Renal pelvis (tissue), 4 donors: ENCODE measurements around the gene LIX1L. TPM values are rescaled to one million over a fixed set of nuclear protein-coding genes. Genes with fewer than 3 reads are reported as not detected.
A peak's percentile ranks its signal among the peaks of the same experiment; 100 is the strongest.

Experiments used
- DNase-seq: peaks from one replicate; pipeline ENCODE4 v3.0.0-alpha.2; 2013
- polyA plus RNA-seq, 3 donors: library from polyadenylated mRNA; unstranded; fragments of 120-200 nt; gene quantifications; one replicate each; pipeline ENCODE4 v1.2.1, GENCODE V29; 2013; ENCODE audit not compliant: insufficient read length in 3 of 3

The LIX1L gene
- polyA plus RNA-seq, 3 donors, result 21.5 to 22.8 (median 22.0) TPM

- DNase-seq, result no peak
These were observed 32.5 kb upstream of the LIX1L start for GRCh38 chr1:145990249-145990855.

GRCh38 chr1:145988773-145989172, 31.0 kb upstream of the LIX1L start:
- no peak for DNase-seq

- DNase-seq, result no peak
These were observed 30.1 kb upstream of the LIX1L start for GRCh38 chr1:145987926-145988325.

GRCh38 chr1:145986551-145986950, 28.7 kb upstream of the LIX1L start:
- no peak for DNase-seq

GRCh38 chr1:145985502-145986439, 28.0 kb upstream of the LIX1L start:
- no peak for DNase-seq

- DNase-seq, result no peak
These were observed 27.3 kb upstream of the LIX1L start for GRCh38 chr1:145985129-145985501.

- DNase-seq, result no peak
These were observed 26.4 kb upstream of the LIX1L start for GRCh38 chr1:145983960-145984830.

GRCh38 chr1:145983206-145983675, 25.4 kb upstream of the LIX1L start:
- DNase-seq, result no peak

- no peak for DNase-seq
These were observed 24.4 kb upstream of the LIX1L start for GRCh38 chr1:145982010-145982723.

GRCh38 chr1:145980457-145980994, 22.7 kb upstream of the LIX1L start:
- no peak for DNase-seq

- DNase-seq, result no peak
These were observed 22.1 kb upstream of the LIX1L start for GRCh38 chr1:145979746-145980456.

GRCh38 chr1:145978854-145979745, 21.3 kb upstream of the LIX1L start:
- peak; percentile 99 for DNase-seq

GRCh38 chr1:145978471-145978853, 20.6 kb upstream of the LIX1L start:
- no peak for DNase-seq

GRCh38 chr1:145977486-145978470, 20.0 kb upstream of the LIX1L start:
- peak; percentile 83 for DNase-seq

- no peak for DNase-seq
These were observed 19.2 kb upstream of the LIX1L start for GRCh38 chr1:145977016-145977415.

- DNase-seq, result no peak
These were observed 17.4 kb upstream of the LIX1L start for GRCh38 chr1:145975216-145975615.

GRCh38 chr1:145974721-145975120, 16.9 kb upstream of the LIX1L start:
- DNase-seq, result no peak

GRCh38 chr1:145972580-145972979, 14.8 kb upstream of the LIX1L start:
- no peak for DNase-seq
